ENCODE results near the gene SNTA1.

- TF ChIP-seq, protein P1, sequence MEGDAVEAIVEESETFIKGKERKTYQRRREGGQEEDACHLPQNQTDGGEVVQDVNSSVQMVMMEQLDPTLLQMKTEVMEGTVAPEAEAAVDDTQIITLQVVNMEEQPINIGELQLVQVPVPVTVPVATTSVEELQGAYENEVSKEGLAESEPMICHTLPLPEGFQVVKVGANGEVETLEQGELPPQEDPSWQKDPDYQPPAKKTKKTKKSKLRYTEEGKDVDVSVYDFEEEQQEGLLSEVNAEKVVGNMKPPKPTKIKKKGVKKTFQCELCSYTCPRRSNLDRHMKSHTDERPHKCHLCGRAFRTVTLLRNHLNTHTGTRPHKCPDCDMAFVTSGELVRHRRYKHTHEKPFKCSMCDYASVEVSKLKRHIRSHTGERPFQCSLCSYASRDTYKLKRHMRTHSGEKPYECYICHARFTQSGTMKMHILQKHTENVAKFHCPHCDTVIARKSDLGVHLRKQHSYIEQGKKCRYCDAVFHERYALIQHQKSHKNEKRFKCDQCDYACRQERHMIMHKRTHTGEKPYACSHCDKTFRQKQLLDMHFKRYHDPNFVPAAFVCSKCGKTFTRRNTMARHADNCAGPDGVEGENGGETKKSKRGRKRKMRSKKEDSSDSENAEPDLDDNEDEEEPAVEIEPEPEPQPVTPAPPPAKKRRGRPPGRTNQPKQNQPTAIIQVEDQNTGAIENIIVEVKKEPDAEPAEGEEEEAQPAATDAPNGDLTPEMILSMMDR (IDR thresholded peaks at IDR 0.05; ENCODE audit: low read length), result no peak
- TF ChIP-seq EZH2 (IDR thresholded peaks at IDR 0.05; ENCODE audit: borderline replicate concordance, low read length), result no peak
Observed at GRCh38 chr20:33373735-33374605, 69.6 kb downstream of the SNTA1 start.
